ENCODE results near the gene ZNF574. TPM values are rescaled to one million over a fixed set of nuclear protein-coding genes. Genes with fewer than 3 reads are reported as not detected.

The ZNF574 gene
- total and polyA plus RNA-seq, 2 donors (not counting 3 experiments of a cell fraction or from before 2014, with no cell fraction given): 13.6 to 15.3 TPM

DNA sequence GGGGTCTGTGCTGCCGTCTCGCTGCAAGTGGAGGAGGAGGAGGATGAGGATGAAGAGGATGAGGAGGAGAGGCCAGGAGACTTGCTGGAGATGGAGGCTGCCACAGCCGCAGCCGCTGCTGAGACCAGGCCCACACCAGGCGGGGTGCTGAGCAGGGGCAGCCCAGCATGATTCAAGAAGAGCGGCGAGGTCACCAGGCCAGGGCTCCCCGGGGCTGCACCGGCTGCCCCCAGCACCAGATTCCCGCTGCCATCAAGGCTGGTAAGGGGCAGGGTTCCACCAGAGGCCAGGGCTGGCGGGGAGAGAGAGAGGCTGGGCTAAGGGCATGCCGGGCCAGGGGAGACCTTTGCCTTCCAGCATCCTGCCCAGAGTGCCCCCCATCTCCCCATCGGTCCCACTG, 15.3 kb downstream of the ZNF574 start:
- BruUV-seq (replicated peaks): no TSS peak
- FAIRE-seq: no peak
- Histone ChIP-seq H3K9ac (replicated peaks; ENCODE audit: extremely low read depth, insufficient read depth, low read length) (no peak overlapping the region), H3K4me3 (replicated peaks in 1 of 3; ENCODE audit: insufficient read depth in 1 of 3, low read depth in 1 of 3, low read length in 3 of 3) (no peak overlapping the region), H3K36me3 (ENCODE audit: control insufficient read depth in 2 of 2, extremely low read depth in 1 of 2, insufficient read depth in 2 of 2, low read length in 2 of 2) (no peaks in the 10 kb centered on the region), H3K9me3 (replicated peaks; ENCODE audit: control insufficient read depth, insufficient read depth, low read length) (no peaks in the 10 kb centered on the region), H4K20me1 (replicated peaks; ENCODE audit: control insufficient read depth, extremely low read depth, insufficient read depth, low read length) (no peaks in the 10 kb centered on the region), H3K4me1 (ENCODE audit: control insufficient read depth, extremely low read depth, insufficient read depth, low read length) (peaks cover 29% of the 10 kb centered on the region), H3K27ac (ENCODE audit: insufficient read depth, low read depth, low read length) (no peak overlapping the region), H3K79me2 (ENCODE audit: control insufficient read depth, insufficient read depth, low read length) (no peaks in the 10 kb centered on the region), H3K27me3 (ENCODE audit: control insufficient read depth in 2 of 2, insufficient read depth in 2 of 2, low read length in 2 of 2) (no peaks in the 10 kb centered on the region), H3K4me2 (ENCODE audit: insufficient read depth, low read length) (no peak overlapping the region), H3K9me1 (replicated peaks; ENCODE audit: control insufficient read depth, extremely low read depth, insufficient read depth, low read length) (no peaks in the 10 kb centered on the region), H2AFZ (ENCODE audit: low read depth, low read length) (no peak overlapping the region)
- DNase-seq (ENCODE audit: low read depth, low spot score): no peak
- POLR2A ChIA-PET: interaction anchor here (0.6 to 1.4 kb wide), 2 partner anchors 22 to 124 kb away, joined by 3 to 4 read pairs; no protein-coding TSS in a partner anchor
- dilution Hi-C loops (cut with MboI; ENCODE audit: extremely low pct_ligation_motif_present, low sequenced_read_pairs) (no loop called here), intact Hi-C loops (cut with micrococcal nuclease) (no loop called here)
- CTCF ChIA-PET: interaction anchor here (1.0 to 1.4 kb wide), 7 partner anchors 10 to 338 kb away, joined by 3 to 17 read pairs (median 5); no protein-coding TSS in a partner anchor
- TF ChIP-seq GATA2 (IDR thresholded peaks at IDR 0.05; ENCODE audit: insufficient read depth, insufficient read length, low read depth, low read length): no peak
- no peak for TF ChIP-seq POLR2A (IDR thresholded peaks at IDR 0.05; ENCODE audit: low read depth, low read length)
- TF ChIP-seq FOS (IDR thresholded peaks at IDR 0.05; ENCODE audit: borderline replicate concordance, insufficient read depth, low read length): no peak
- TF ChIP-seq POLR2AphosphoS5 (IDR thresholded peaks at IDR 0.05; ENCODE audit: insufficient read depth, low read depth, low read length): no peak

DNA sequence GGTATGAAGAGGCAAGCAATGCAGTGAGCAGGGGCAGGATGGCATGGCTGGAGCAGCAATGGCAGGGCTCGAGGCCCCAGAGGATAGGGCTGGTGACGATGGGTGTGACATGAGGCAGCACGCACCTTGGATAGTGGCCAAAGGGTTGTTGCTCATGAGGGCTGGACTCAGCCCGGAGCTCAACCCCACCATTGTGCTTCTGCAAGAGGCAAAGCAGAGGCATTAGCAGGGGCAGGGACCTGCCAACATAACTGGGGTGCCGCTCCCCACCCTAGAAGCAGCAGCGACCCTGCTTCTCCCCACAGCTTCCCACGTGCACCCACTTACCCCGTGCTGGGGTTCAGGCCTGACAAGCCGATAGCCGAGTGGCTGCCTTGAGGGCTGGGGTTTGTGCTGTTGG, 15.8 kb downstream of the ZNF574 start:
- DNase-seq (ENCODE audit: low read depth, low spot score) (peak; percentile 67), FAIRE-seq (peak; percentile 86)
- H3K79me2 ChIP-seq (ENCODE audit: control insufficient read depth, insufficient read depth, low read length): no peaks in the 10 kb centered on the region
- no peak overlapping the region for H3K27ac ChIP-seq (ENCODE audit: insufficient read depth, low read depth, low read length)
- BruUV-seq (replicated peaks): no TSS peak
- no peaks in the 10 kb centered on the region for H4K20me1 ChIP-seq (replicated peaks; ENCODE audit: control insufficient read depth, extremely low read depth, insufficient read depth, low read length)
- H3K9me3 ChIP-seq (replicated peaks; ENCODE audit: control insufficient read depth, insufficient read depth, low read length): no peaks in the 10 kb centered on the region
- ChIA-PET CTCF (interaction anchor here (0.6 to 1.4 kb wide), 11 partner anchors 9 to 339 kb away, joined by 3 to 17 read pairs (median 5); no protein-coding TSS in a partner anchor), POLR2A (interaction anchor here (1.4 kb wide), 1 partner anchor 22 kb away, joined by 3 read pairs; no protein-coding TSS in a partner anchor)
- H3K4me3 ChIP-seq (replicated peaks in 1 of 3; ENCODE audit: insufficient read depth in 1 of 3, low read depth in 1 of 3, low read length in 3 of 3): no peak overlapping the region
- dilution Hi-C loops (cut with MboI; ENCODE audit: extremely low pct_ligation_motif_present, low sequenced_read_pairs): no loop called here
- TF ChIP-seq GATA2 (IDR thresholded peaks at IDR 0.05; ENCODE audit: insufficient read depth, insufficient read length, low read depth, low read length): no peak
- TF ChIP-seq, protein P1, sequence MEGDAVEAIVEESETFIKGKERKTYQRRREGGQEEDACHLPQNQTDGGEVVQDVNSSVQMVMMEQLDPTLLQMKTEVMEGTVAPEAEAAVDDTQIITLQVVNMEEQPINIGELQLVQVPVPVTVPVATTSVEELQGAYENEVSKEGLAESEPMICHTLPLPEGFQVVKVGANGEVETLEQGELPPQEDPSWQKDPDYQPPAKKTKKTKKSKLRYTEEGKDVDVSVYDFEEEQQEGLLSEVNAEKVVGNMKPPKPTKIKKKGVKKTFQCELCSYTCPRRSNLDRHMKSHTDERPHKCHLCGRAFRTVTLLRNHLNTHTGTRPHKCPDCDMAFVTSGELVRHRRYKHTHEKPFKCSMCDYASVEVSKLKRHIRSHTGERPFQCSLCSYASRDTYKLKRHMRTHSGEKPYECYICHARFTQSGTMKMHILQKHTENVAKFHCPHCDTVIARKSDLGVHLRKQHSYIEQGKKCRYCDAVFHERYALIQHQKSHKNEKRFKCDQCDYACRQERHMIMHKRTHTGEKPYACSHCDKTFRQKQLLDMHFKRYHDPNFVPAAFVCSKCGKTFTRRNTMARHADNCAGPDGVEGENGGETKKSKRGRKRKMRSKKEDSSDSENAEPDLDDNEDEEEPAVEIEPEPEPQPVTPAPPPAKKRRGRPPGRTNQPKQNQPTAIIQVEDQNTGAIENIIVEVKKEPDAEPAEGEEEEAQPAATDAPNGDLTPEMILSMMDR (IDR thresholded peaks at IDR 0.05; ENCODE audit: extremely low read depth in 1 of 2, insufficient read depth in 1 of 2, low read depth in 1 of 2, low read length in 2 of 2): no peak
- TF ChIP-seq, protein P2, sequence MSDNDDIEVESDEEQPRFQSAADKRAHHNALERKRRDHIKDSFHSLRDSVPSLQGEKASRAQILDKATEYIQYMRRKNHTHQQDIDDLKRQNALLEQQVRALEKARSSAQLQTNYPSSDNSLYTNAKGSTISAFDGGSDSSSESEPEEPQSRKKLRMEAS (IDR thresholded peaks at IDR 0.05; ENCODE audit: insufficient read depth, insufficient read length): peak; percentile 68
- no peak for TF ChIP-seq POLR2AphosphoS5 (IDR thresholded peaks at IDR 0.05; ENCODE audit: insufficient read depth, low read depth, low read length)
- TF ChIP-seq EZH2 (IDR thresholded peaks at IDR 0.05; ENCODE audit: borderline replicate concordance, low read depth, low read length, severe bottlenecking): no peak
- TF ChIP-seq JUN (IDR thresholded peaks at IDR 0.05; ENCODE audit: borderline replicate concordance, insufficient read depth, insufficient read length, low read depth): no peak
- TF ChIP-seq POLR2A (IDR thresholded peaks at IDR 0.05; ENCODE audit: low read depth, low read length): no peak
- no peak for TF ChIP-seq FOS (IDR thresholded peaks at IDR 0.05; ENCODE audit: borderline replicate concordance, insufficient read depth, low read length)
- no peaks in the 10 kb centered on the region for H3K9me1 ChIP-seq (replicated peaks; ENCODE audit: control insufficient read depth, extremely low read depth, insufficient read depth, low read length)
- no peak overlapping the region for H2AFZ ChIP-seq (ENCODE audit: low read depth, low read length)
- H3K9ac ChIP-seq (replicated peaks; ENCODE audit: extremely low read depth, insufficient read depth, low read length): no peak overlapping the region
- no peaks in the 10 kb centered on the region for H3K27me3 ChIP-seq (ENCODE audit: control insufficient read depth in 2 of 2, insufficient read depth in 2 of 2, low read length in 2 of 2)
- H3K4me2 ChIP-seq (ENCODE audit: insufficient read depth, low read length): no peak overlapping the region
- intact Hi-C loops (cut with micrococcal nuclease): loop anchor here (1.0 to 2.0 kb wide), 5 partner anchors 10 to 133 kb away; partner anchors contain the start of genes RABAC1 and ZNF574
- peaks cover 29% of the 10 kb centered on the region for H3K4me1 ChIP-seq (ENCODE audit: control insufficient read depth, extremely low read depth, insufficient read depth, low read length)
- H3K36me3 ChIP-seq (ENCODE audit: control insufficient read depth in 2 of 2, extremely low read depth in 1 of 2, insufficient read depth in 2 of 2, low read length in 2 of 2): no peaks in the 10 kb centered on the region

Data from endothelial cell of umbilical vein (primary cell).